COR-L47 (cell line): ENCODE measurements around the gene C2CD5.
"Not testable (repeated sequence)": the region's sequence is repeated elsewhere in the genome, so short reads cannot be mapped to it uniquely, and the experiment has no call there.

Source experiments
- DNase-seq: peaks from one replicate; lab custom pipeline; 2025; lab: John Stamatoyannopoulos, UW

The C2CD5 gene

DNA sequence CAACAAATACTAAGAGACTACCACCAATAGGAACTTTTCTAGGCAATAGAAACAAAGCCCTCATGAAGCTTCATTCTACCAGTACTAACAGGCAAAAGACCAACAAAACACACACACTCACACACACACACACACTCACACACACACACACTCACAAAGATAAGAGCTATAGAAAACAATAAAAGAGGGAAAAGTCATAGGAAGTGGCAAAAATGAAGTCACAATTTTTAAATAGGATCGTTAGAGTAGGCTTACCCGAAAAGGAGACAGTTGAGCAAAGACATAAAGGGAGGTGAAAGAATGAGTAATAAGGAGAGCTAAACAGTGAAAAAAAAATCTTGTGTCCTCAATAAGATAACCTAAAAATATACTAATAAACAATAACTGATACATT lies 66.5 kb downstream of the C2CD5 start:
- no peak for DNase-seq

DNA sequence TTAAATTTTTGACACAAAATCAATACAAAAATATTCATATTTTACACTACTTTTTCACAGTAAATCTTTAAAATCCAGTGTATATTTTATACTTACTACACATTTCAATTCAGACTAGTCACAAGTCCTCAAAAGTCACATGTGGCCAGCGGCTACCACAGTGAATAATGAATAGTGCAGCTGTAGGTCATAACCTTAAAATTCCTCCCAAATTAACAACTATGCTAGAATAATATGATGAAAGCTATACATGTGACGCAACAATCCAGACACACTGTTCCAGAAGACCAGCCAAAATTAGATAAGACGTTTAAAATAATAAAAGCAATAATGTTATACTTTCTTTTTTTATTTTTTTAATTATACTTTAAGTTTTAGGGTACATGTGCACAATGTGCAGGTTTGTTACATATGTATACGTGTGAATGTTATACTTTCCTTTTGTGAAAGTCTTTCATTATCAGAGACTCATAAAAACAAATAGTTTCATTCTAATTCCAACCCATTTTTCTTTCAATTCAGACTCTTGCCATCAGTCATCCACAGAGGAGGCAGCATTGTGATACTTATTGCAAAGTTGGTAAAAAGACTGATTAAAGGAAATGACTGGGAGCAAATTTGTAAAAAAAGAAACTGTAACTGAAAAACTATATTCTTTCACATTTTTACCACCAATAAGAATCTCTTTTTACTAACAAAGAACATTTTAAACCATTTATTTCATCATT lies 67.0 kb downstream of the C2CD5 start:
- no peak for DNase-seq

DNA sequence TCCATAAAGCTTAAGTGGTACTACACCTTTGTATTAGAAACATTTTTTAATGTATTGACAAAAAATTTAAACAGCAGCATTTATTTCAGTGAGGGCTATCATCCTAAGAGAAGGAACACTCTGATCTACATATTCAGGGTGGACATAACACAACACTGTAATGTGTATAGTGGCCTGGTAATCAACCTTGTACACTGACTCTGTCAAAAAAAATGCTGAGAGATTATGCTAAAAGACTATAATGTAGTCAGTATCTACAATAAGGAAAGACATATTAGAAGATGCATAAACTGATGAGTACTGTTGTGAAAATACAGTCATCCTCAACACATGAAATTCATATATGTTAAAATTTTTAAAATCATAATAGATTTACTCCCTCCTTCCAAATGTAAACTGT lies 68.2 kb downstream of the C2CD5 start:
- DNase-seq, result no peak

DNA sequence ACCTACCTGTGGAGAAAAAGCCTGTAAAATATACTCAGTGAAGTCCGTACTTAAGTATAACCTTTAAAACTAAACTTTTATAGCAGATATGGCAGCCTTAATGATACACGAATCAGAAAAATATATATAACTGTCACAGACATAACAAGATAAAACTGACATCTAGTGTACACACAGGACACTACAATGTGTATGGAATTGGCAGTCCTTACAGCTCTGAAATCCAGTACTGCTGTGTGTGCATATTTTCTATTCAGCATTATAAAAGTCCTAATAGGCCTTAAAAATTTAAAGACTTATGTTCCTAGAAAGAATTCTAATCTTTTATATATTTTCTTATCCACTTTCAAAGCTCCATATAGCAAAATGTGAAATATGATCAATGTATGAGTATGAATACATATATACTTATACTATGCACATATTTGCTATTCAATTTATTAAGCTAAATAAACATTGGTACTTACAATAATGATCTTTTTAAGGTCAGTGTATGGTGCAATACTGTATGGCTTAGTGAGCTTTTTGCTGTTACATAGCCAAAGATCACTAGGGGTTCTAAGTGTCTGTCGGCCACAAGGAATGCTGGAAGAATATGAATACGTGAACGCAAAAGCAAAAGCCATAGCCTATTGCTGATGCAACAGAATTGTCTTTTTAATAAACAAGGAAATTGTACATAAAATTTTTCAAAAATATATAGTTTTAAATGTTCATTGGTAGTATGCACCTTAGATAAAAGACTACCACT lies 69.2 kb downstream of the C2CD5 start:
- no peak for DNase-seq

DNA sequence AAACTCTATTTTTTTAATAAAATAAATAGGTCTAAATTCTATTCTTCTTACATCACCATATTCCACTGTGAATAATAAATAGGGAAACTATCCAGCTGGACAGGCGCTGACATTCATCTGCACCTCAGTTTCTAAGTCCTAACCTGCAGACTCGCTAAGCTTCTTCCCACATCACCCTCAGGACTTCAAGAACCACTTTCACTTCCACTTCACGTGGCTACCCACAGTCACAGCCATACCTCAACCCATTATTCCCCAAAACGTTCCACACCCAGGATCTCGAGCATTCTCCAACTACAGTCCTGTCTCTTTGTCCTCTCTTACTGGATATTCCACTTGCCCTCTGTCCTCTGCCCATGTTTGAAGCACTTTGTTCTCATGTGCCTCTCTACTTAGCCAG lies 71.1 kb downstream of the C2CD5 start:
- no peak for DNase-seq

DNA sequence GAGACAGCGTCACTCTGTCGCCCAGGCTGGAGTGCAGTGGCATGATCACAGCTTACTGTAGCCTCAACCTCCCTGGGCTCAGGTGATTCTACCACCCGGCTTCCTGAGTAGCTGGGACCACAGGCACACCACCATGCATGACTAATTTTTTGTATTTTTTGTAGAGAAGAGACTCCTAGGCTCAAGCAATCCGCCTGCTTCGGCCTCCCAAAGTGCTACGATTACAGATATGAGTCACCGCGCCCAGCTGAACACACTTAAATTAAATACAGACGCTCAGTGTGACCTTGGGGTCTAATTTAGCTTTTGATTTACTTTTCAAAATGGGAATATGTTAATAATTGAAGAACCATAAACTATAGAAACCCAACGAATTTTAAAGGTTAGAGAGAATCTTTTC lies 77.2 kb downstream of the C2CD5 start:
- DNase-seq, result no peak

DNA sequence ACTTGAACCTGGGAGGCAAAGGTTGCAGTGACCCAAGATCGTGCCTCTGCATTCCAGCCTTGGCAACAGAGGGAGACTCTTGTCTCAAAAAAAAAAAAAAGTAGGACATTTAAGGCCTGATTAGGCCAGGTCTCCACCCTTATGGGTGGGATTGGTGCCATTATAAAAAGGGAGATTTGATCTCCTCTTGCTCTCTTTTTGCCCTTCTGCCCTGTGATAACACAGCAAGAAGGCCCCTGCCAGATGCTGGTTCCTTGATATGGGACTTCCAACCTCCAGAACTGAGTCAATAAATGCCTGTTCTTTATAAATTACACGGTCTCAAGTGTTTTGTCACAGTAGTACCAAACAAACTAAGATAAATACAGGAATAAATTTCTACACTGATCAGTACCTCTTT lies 81.0 kb downstream of the C2CD5 start:
- no peak for DNase-seq

DNA sequence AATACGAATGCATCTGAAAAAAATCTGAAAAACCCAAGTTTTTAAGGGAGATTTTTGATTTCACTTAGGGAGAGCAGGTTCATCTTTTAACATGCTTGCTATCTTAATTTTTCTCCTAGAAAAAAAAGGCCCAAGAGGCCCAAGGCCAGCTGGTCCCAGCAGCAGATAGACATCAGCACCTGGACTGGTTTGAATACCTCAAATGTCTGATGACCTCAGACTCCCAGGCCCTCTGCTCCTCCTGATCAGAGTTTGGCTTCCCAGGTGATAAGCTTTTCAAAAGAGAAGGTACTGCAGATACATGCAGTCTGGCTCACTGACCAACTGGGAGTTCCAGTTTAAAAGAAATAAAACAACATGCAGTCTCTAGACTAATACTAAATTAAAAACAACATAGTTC lies 82.6 kb downstream of the C2CD5 start:
- no peak for DNase-seq

DNA sequence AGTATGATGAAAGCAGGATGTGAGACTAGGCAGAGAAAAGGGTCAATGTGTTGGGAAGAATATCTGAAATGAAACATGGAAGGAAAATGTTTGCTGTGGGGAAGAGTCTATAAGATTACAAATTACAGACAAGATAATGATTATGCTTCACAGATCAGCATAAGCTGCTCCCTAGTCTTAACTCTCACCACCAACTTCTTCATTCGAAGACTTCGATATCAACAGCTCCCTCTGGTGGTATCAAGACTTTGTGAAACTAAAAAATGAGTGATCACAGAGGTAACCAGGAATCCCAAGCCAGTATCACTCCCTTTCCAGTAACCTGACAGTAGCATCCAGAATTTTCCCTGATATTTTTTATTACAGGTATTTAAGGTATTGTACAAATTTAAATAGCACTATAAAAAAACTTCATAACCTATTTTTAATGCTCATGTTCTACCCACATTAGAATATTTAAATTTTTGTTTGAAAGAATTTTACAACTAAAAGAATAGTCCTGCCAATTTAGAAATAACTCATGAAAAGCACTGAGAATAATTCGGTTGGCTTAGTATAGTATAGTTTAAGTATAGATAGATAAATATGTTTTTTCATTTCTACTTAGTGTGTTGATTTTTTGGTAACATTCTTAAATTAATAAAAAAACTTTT lies 84.4 kb downstream of the C2CD5 start:
- peak; percentile 6 for DNase-seq

DNA sequence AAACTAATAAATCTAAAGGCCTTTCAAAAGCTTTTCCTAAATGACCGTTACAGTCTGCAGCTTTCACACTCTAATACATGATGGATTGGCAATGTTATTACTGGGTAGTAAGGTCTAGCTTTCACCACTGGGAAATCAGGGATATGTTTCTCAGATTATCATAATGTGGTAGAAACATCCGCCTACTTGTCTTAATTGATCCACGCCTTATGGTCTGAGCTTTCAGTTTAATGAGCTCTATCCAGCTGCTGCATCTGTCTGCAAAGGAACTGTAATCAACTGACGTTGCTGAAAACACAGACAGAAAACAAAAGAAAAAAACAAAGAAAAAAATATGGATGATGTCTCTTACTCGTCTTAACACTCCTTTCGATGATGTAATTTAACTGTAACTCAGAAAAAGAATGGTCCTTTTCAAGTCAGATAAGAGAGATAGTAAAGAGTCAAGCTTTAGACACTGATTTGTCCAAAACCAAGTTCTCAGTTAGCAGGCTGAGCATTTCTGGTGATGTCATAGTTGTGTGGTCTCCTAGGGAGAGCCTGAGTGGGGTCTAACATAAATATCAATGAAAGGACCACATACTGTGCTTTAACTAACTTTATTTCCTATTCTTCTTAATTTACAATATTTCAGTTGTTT lies 85.9 kb downstream of the C2CD5 start:
- DNase-seq, result no peak

DNA sequence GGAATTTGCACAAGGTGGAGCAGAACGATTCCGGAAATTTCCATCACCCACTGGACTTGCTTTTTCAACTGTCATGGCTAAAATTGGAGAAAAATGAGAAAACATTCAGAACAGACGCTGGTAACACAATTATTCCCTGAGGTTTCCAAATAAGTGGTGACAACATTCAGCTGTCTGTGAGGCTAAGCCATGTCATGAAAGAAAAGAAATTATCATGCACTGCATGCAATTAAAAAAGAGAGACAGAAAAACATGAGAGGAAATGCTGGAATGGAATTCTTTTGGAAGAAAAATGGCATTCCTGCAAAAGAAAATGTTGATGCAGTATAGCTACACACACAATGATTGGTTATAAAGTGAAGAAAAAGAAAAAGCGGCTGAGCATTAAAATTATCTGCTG lies 87.3 kb downstream of the C2CD5 start:
- no peak for DNase-seq

DNA sequence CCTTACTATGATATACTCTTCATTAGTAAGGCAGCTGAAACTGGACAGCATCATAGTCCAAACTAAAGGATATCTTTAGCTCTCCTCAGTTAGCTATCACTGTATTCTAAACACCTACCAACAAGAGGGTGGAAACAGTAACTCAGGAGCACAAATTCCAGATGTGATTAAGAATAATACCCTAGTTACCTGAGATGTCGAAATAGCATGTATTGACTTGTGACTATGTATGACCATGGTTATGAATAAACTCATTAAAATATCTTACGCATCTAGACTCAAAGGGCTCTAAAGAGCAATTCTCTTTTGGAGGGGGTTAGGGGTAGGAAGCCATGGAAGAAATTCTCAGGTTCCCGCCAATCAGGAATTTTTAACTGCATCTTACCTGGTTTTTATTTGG lies 90.8 kb downstream of the C2CD5 start:
- DNase-seq, result no peak

DNA sequence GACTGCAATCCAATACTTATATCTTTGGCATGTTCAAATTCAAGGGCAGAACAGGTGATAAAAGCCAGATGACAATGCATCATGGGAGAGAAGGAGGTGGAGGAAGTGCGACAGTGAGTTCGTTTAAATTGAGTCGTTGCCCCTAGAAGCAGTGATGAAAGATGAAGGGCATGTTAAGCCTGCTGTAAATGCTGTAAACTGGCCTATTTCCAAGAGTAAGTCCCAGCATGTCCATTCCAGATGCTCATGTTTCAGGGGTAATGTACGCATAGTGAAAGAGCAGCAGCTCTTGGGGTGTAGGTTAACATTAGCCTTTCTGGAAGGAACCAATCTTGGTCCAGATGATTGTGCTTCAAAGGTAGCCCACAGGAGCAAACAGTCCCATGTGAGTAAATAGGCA lies 97.1 kb downstream of the C2CD5 start:
- no peak for DNase-seq

DNA sequence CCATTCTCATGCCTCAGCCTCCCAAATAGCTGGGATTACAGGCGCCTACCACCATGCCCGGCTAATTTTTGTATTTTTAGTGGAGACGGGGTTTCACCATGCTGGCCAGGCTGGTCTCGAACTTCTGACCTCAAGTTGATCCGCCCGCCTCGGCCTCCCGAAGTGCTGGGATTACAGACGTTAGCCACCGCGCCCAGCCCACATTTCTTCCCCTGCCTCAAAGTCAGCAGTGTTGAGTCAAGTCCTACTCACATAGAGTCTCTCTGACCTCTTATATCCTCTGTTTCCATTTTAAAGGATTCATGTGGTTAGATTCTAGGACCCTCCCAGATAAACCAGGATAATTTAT lies 100.1 kb downstream of the C2CD5 start:
- not testable (repeated sequence) for DNase-seq

DNA sequence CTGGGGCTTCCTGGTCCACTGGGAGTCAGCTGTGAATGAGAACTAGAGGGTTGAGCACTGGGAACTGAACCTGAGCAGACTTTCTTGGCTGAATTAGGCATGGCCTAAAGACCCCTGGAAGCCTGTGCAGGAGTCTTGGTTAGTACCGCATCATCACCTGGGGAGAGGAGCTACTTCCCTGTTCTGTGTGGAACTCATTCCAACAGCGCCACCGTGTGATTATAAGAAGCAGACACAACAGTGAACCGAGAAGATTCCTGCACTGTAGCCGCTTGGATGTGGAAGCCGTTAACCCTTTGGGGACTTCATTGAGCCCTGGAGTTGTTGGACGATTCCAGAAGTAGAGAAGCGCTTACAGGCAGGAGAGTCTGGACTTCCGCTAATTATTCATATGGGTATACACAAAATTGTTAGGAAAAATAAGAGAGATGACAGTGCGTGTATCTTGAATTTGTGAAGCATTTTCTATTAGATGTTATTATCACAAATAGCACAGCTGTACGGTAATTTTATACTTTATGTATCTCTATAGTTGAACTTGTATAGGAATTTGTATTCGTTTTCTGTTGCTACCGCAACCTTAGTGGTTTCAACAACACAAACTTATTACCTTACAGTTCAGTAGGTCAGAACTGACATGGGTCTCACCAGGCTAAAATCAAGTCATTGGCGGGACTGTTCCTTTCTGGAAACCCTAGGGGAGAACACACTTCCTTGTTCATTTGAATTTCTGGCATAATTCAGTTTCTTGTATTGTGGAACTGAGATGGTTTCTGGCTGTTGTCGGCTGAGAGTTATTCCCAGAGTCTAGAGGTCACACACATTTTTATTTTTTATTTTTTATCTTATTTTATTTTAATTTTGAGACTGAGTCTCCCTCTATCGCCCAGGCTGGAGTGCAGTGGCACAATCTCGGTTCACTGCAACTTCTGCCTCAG lies 100.7 kb downstream of the C2CD5 start:
- DNase-seq, result peak; percentile 39

DNA sequence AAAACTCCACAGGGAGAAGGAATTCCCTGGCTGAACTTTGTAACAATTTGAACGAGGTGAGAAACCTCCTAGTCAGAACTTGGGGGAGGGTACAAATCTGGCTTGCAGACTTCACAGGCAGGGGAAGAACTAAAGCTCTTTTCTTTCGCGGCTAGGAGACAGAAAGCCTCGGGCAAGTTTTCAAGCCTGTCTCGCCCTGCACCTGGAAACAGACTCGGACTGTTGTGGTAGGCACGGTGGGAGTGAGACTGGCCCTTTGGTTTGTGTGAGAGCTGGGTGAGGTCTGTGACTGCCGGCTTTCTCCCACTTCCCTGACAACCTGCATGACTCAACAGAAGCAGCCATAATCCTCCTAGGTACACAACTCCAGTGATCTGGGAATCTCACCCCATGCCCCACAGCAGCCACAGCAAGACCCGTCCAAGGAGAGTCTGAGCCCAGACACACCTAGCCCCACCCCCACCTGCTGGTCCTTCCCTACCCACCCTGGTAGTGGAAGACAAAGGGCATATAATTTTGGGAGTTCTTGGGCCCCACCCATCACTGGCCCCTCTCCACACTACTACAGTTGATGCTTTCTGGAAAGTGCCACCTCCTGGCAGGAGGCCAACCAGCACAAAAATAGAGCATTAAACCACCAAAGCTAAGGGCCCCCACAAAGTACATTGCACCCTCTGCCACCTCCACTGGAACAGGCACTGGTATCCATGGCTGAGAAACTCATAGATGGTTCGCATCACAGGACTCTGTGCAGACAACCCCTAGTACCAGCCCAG lies 107.1 kb downstream of the C2CD5 start:
- no peak for DNase-seq

DNA sequence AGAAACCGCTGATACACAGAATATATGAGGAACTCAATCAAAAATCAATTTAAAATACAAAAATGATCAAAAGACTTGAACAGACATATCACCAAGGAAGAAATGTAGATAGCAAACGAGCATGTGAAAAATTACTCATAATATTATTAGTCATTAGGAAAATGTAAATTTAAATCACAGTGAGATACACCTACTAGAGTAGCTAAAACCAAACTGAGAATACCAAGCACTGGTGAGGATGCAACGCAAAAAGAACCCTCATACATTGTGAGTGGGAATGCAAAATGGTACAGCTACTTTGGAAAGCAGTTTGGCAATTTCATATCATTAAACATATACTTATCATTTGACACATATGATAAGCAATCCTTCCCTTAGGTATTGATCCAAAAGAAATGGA lies 108.8 kb downstream of the C2CD5 start:
- no peak for DNase-seq

DNA sequence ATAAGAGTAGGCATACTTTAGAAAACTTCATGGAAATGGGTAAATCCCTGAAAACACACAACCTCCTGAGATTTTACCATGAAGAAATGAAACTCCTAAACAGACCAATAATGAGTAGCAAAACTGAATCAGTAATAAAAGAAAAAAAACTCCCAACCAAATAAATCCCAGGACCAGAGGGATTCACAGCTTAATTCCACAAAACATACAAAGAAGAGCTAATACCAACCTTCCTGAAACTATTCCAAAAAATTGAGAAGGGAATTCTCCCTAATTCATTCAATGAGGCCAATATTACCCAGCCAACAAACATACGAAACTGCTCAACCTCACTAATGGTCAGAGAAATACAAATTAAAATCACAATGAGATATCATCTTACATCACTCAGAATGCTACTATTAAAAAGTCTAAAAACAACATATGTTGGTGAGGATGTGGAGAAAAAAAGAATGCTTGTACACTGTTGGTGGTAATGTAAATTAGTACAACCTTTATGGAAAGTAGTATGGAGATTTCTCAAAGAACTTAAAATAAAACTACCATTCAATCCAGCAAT lies 112.6 kb downstream of the C2CD5 start:
- DNase-seq, result no peak

DNA sequence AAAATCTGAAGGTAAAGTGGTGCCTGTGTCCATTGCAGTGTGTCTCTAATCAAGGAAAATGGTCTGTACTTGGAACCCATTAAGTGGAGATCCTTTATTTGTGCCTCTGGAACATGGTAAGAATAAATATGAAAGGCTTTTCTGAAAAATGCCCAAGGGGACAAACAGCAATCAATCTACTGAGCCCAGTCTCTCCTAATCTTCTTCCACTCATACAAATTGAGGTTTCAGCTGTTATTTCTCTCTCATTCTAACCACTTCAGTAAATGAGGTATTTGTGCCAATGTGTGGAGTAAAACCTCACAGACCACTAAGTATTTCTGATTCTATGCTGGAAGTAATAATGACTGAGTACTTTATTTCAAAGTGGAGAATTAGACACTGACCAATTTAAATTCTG lies 127.5 kb downstream of the C2CD5 start:
- DNase-seq, result no peak
